K562 (cell line): ENCODE data around the gene SLC39A11. TPM values are rescaled to one million over a fixed set of nuclear protein-coding genes. Genes with fewer than 3 reads are reported as not detected.

Experiments used
- ATAC-seq: fragments of 200-7000 bp; cut with Tn5 transposase; 3 replicates; pipeline ENCODE4 v1.9.1; 2020; ENCODE audit warnings: moderate library complexity
- BruUV-seq: library from RNA; stranded (reverse); fragments of 400-500 nt; replicated peaks from 2 replicates; lab custom pipeline; 2021; lab: Mats Ljungman, UMichigan
- CTCF ChIA-PET: fragments of 300-600 bp; formaldehyde crosslinking; extraction: SDS; loops from one replicate; lab custom pipeline; 2021; ENCODE audit warnings: low intra/inter-chr PET ratio; lab: Yijun Ruan, JAX
- POLR2A ChIA-PET: fragments of 300-600, 350-650 bp; sonication (Branson Sonifier 250); formaldehyde crosslinking; extraction: SDS; loops from one replicate; lab custom pipeline; 2021; ENCODE audit warnings: antibody characterized with exemption, inconsistent platforms; lab: Yijun Ruan, JAX
- DNase-seq, 4 experiments: peaks; one replicate each; pipeline versions ENCODE4 v3.0.0 to v3.0.0-alpha.2; 2011 to 2018; ENCODE audit warnings: low spot score in 3 of 4, mixed read lengths in 3 of 4; ENCODE audit errors: extremely low read depth in 1 of 4
- FAIRE-seq: peaks from 2 replicates; lab custom pipeline; 2011; peaks lifted over from hg19 to GRCh38; lab: Jason Lieb, UNC
- H2AFZ ChIP-seq: 2 replicates; pipeline ENCODE4 v1.6.0; 2011; ENCODE audit warnings: low read depth, low read length, control low read depth, inconsistent platforms
- H3K27ac ChIP-seq: fragments of 200-600 bp; 3 replicates; pipeline ENCODE4 v1.8.0; 2011; ENCODE audit warnings: low read depth, mild to moderate bottlenecking, control low read depth, inconsistent platforms, low read length, moderate library complexity, mixed read lengths; ENCODE audit errors: extremely low read depth
- H3K27me3 ChIP-seq, 2 experiments: fragments of 300-600 bp in 1 of 2; 2 replicates in 1 of 2; 3 replicates in 1 of 2; pipeline versions ENCODE4 v1.6.0 to v1.8.0; 2011; ENCODE audit warnings: inconsistent platforms in 2 of 2, low read length in 2 of 2, mild to moderate bottlenecking in 1 of 2, mixed read lengths in 1 of 2, moderate library complexity in 1 of 2; ENCODE audit not compliant: control insufficient read depth in 2 of 2, insufficient read depth in 2 of 2
- H3K36me3 ChIP-seq: fragments of 300-600 bp; 3 replicates; pipeline ENCODE4 v1.8.0; 2011; ENCODE audit warnings: mild to moderate bottlenecking, low read length, inconsistent platforms; ENCODE audit not compliant: control insufficient read depth, insufficient read depth
- H3K4me1 ChIP-seq, 2 experiments: fragments of 200-600 bp in 1 of 2; replicated peaks in 1 of 2; 2 replicates in 1 of 2; 3 replicates in 1 of 2; pipeline versions ENCODE4 v1.5.1 to v1.8.0; 2011; ENCODE audit warnings: inconsistent platforms in 2 of 2, low read length in 2 of 2, mild to moderate bottlenecking in 1 of 2, mixed read lengths in 1 of 2, moderate library complexity in 1 of 2; ENCODE audit not compliant: control insufficient read depth in 2 of 2, insufficient read depth in 2 of 2
- H3K4me2 ChIP-seq: 2 replicates; pipeline ENCODE4 v1.6.1; 2011; ENCODE audit warnings: low read length, control low read depth, inconsistent platforms, mixed read lengths; ENCODE audit not compliant: insufficient read depth
- H3K4me3 ChIP-seq: fragments of 200-600 bp; sonication (generic), shearing (Covaris generic); 2 replicates; pipeline ENCODE4 v1.5.1; 2016; ENCODE audit warnings: control low read depth, inconsistent platforms
- H3K79me2 ChIP-seq: fragments of 200-600 bp; 3 replicates; pipeline ENCODE4 v1.8.0; 2011; ENCODE audit warnings: low read length, inconsistent platforms; ENCODE audit not compliant: control insufficient read depth, insufficient read depth
- H3K9ac ChIP-seq, 2 experiments: 2 replicates each; pipeline versions ENCODE4 v1.6.0 to v1.6.1; 2011; ENCODE audit warnings: low read depth in 2 of 2, low read length in 2 of 2, control low read depth in 1 of 2, inconsistent platforms in 1 of 2, mild to moderate bottlenecking in 1 of 2, mixed read lengths in 1 of 2; ENCODE audit not compliant: insufficient read depth in 1 of 2
- H3K9me1 ChIP-seq: one replicate; pipeline ENCODE4 v1.6.0; 2011; ENCODE audit warnings: inconsistent platforms, mild to moderate bottlenecking, low read length, moderate library complexity; ENCODE audit not compliant: control insufficient read depth, insufficient read depth
- H3K9me3 ChIP-seq: replicated peaks from 2 replicates; pipeline ENCODE4 v1.5.1; 2011; ENCODE audit warnings: low read depth, low read length, inconsistent platforms; ENCODE audit not compliant: control insufficient read depth, insufficient read depth
- H4K20me1 ChIP-seq: replicated peaks from 2 replicates; pipeline ENCODE4 v1.6.1; 2011; ENCODE audit warnings: low read length, inconsistent platforms, mixed read lengths; ENCODE audit not compliant: control insufficient read depth, insufficient read depth
- CCAR2 ChIP-seq: fragments of 200-400 bp; formaldehyde crosslinking; IDR thresholded peaks from 2 replicates; pipeline ENCODE4 v1.6.1; 2017; ENCODE audit warnings: mild to moderate bottlenecking, low read depth, low read length
- CHD4 ChIP-seq: fragments of 200-600 bp; sonication (generic); IDR thresholded peaks from 3 replicates; pipeline ENCODE4 v1.6.1; 2012; ENCODE audit warnings: low read depth, mild to moderate bottlenecking, mixed read lengths, low read length, inconsistent platforms; ENCODE audit not compliant: insufficient read depth, insufficient replicate concordance, poor library complexity, severe bottlenecking
- E2F8 ChIP-seq: fragments of 450-650 bp; IDR thresholded peaks from 2 replicates; pipeline ENCODE4 v1.7.1; 2018; ENCODE audit warnings: mild to moderate bottlenecking, low read depth; ENCODE audit not compliant: partially characterized antibody
- HDAC2 ChIP-seq: fragments of 450-650 bp; IDR thresholded peaks from 2 replicates; pipeline ENCODE4 v1.6.1; 2016; ENCODE audit warnings: mild to moderate bottlenecking
- MED1 ChIP-seq: sonication (generic); formaldehyde crosslinking; IDR thresholded peaks from 2 replicates; pipeline ENCODE4 v1.8.1; 2023; ENCODE audit warnings: missing genetic modification reagents, borderline replicate concordance
- NFRKB ChIP-seq: fragments of 450-650 bp; IDR thresholded peaks from 2 replicates; pipeline ENCODE4 v1.6.1; 2016; ENCODE audit warnings: low read depth
- POLR2AphosphoS2 ChIP-seq: IDR thresholded peaks from 2 replicates; pipeline ENCODE4 v1.6.1; 2012; ENCODE audit warnings: low read length, improper control_type of control experiment
- PRMT5 ChIP-seq: sonication (generic); formaldehyde crosslinking; IDR thresholded peaks from 2 replicates; pipeline ENCODE4 v1.5.0; 2020; ENCODE audit warnings: missing genetic modification reagents
- RBFOX2 ChIP-seq: fragments of 200-400 bp; formaldehyde crosslinking; IDR thresholded peaks from 2 replicates; pipeline ENCODE4 v1.6.1; 2017; ENCODE audit warnings: low read depth, mild to moderate bottlenecking, low read length, moderate library complexity
- RCOR1 ChIP-seq, 2 experiments: IDR thresholded peaks; 2 replicates each; pipeline ENCODE4 v1.6.1; 2012; ENCODE audit warnings: low read depth in 2 of 2, low read length in 2 of 2, borderline replicate concordance in 1 of 2, improper control_type of control experiment in 1 of 2
- TEAD2 ChIP-seq: fragments of 450-650 bp; IDR thresholded peaks from 2 replicates; pipeline ENCODE4 v1.6.1; 2016; ENCODE audit warnings: missing genetic modification characterization, control low read depth, missing compliant biosample characterization
- TSC22D4 ChIP-seq: fragments of 450-650 bp; IDR thresholded peaks from 2 replicates; pipeline ENCODE4 v1.6.1; 2016; ENCODE audit warnings: missing genetic modification characterization, missing biosample characterization, control low read depth
- ZNF143 ChIP-seq: sonication (generic); formaldehyde crosslinking; IDR thresholded peaks from 2 replicates; pipeline ENCODE4 v1.9.0; 2022; ENCODE audit warnings: mild to moderate bottlenecking, missing genetic modification reagents
- ZNF316 ChIP-seq: fragments of 450-650 bp; IDR thresholded peaks from 2 replicates; pipeline ENCODE4 v1.6.1; 2016
- ZNF584 ChIP-seq: fragments of 200-800 bp; sonication (Bioruptor generic); IDR thresholded peaks from 2 replicates; pipeline ENCODE4 v1.6.1; 2016; ENCODE audit warnings: low read depth, mild to moderate bottlenecking, missing genetic modification characterization, missing compliant biosample characterization
- ZNF668 ChIP-seq: fragments of 250-450 bp; sonication (Bioruptor Pico); IDR thresholded peaks from 2 replicates; pipeline ENCODE4 v1.8.0; 2022; ENCODE audit warnings: mild to moderate bottlenecking, inconsistent platforms
- WGBS: fragments of 100-300 bp; shearing (Covaris generic); methylation state at CpG from one replicate; pipeline ENCODE4 v1.1.6; 2016; ENCODE audit warnings: low coverage, mixed read lengths; ENCODE audit not compliant: insufficient coverage; ENCODE audit errors: missing lambda C conversion rate; 5-methylcytosine and 5-hydroxymethylcytosine counted together
- in situ Hi-C: fragments of 300-500 bp; cut with MboI; formaldehyde crosslinking; loops from 4 replicates; pipeline ENCODE4 v1.15.0; 2018; ENCODE audit warnings: inconsistent platforms, mixed read lengths
- intact Hi-C: fragments of 100-400 bp; cut with micrococcal nuclease; formaldehyde crosslinking; loops from 2 replicates; pipeline ENCODE4 v1.14.2; 2022
- polyA plus RNA-seq, 8 experiments: library from polyadenylated mRNA; depleted of rRNA in 4 of 8; stranded (reverse) in 5 of 8; unstranded in 3 of 8; fragments of >200 nt; fragmentation: Nextera tagmentation in 2 of 8; fragmentation: Illumina TruSeq in 1 of 8; extraction: Ambion mirVana in 2 of 8; extraction: Trizol in 1 of 8; gene quantifications; 2 replicates each; pipeline versions ENCODE4 v1.2.1 to v1.2.3, GENCODE V29; 2011 to 2014; ENCODE audit warnings: inconsistent platforms in 1 of 8, missing spikeins in 1 of 8
- total RNA-seq, 7 experiments: library from RNA; depleted of rRNA in 6 of 7; stranded (reverse); fragments of >200 nt in 6 of 7; fragmentation: Illumina TruSeq in 2 of 7; extraction: Trizol in 2 of 7; gene quantifications; 2 replicates each; pipeline versions ENCODE4 v1.2.1 to v1.2.3, GENCODE V29; 2011 to 2021; ENCODE audit warnings: low replicate concordance in 1 of 7
- TF ChIP-seq, protein P1 (sequence below): sonication (generic); formaldehyde crosslinking; IDR thresholded peaks from 2 replicates; pipeline ENCODE4 v1.8.0; 2022; ENCODE audit warnings: mild to moderate bottlenecking, missing genetic modification reagents

Gene SLC39A11
- total and polyA plus RNA-seq, 9 of the 15 experiments (the other 6 are each of a cell fraction or from before 2014, with no cell fraction given), result 10.5 to 26.4 (median 13.4) TPM

GRCh38 chr17:72870367-72870985 is 222.0 kb downstream of the SLC39A11 start:
- H3K4me2 ChIP-seq, result no peak overlapping the region
- 67% methylated on average over 6 of the region's 6 CpGs for WGBS
- in situ Hi-C loops, result no loop called here
- ATAC-seq (no peak), FAIRE-seq (no peak), DNase-seq (no peak)
- no peaks in the 10 kb centered on the region for H4K20me1 ChIP-seq
- no TSS peak for BruUV-seq
- H3K4me1 ChIP-seq, result no peaks in the 10 kb centered on the region
- H3K27me3 ChIP-seq, result no peaks in the 10 kb centered on the region
- H3K9ac ChIP-seq, result no peak overlapping the region
- intact Hi-C loops, result no loop called here
- ChIA-PET POLR2A (no interaction called here), CTCF (no interaction called here)
- no peak overlapping the region for H2AFZ ChIP-seq
- H3K9me3 ChIP-seq, result no peaks in the 10 kb centered on the region
- H3K36me3 ChIP-seq, result no peaks in the 10 kb centered on the region
- no peaks in the 10 kb centered on the region for H3K9me1 ChIP-seq
- no peak overlapping the region for H3K4me3 ChIP-seq
- no peak overlapping the region for H3K27ac ChIP-seq
- H3K79me2 ChIP-seq, result no peaks in the 10 kb centered on the region
- TF ChIP-seq ZNF143 (CRISPR knock-in tag), result no peak
- TF ChIP-seq RBFOX2, result no peak
- TF ChIP-seq ZNF316, result no peak
- TF ChIP-seq, protein P1, sequence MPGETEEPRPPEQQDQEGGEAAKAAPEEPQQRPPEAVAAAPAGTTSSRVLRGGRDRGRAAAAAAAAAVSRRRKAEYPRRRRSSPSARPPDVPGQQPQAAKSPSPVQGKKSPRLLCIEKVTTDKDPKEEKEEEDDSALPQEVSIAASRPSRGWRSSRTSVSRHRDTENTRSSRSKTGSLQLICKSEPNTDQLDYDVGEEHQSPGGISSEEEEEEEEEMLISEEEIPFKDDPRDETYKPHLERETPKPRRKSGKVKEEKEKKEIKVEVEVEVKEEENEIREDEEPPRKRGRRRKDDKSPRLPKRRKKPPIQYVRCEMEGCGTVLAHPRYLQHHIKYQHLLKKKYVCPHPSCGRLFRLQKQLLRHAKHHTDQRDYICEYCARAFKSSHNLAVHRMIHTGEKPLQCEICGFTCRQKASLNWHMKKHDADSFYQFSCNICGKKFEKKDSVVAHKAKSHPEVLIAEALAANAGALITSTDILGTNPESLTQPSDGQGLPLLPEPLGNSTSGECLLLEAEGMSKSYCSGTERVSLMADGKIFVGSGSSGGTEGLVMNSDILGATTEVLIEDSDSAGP, result no peak
- no peak for TF ChIP-seq TEAD2
- no peak for TF ChIP-seq HDAC2
- TF ChIP-seq ZNF584 (CRISPR knock-in tag), result no peak
- TF ChIP-seq TSC22D4 (tag), result no peak
- no peak for TF ChIP-seq ZNF668 (CRISPR knock-in tag)
- no peak for TF ChIP-seq MED1 (CRISPR knock-in tag)
- TF ChIP-seq E2F8, result no peak
- TF ChIP-seq RCOR1 (IDR thresholded peaks at IDR 0.05; ENCODE audit: borderline replicate concordance in 1 of 2, low read depth in 2 of 2, low read length in 2 of 2), result no peak
- no peak for TF ChIP-seq PRMT5 (CRISPR knock-in tag)
- no peak for TF ChIP-seq POLR2AphosphoS2
- TF ChIP-seq NFRKB, result no peak
- no peak for TF ChIP-seq CCAR2
- TF ChIP-seq CHD4, result no peak
